HTR-8/SVneo (cell line): Measurements from ENCODE around the gene FGD5.

Source experiments
- DNase-seq: peaks from one replicate; pipeline ENCODE4 v3.0.0; 2011; ENCODE audit warnings: low spot score, mixed read lengths; ENCODE audit not compliant: insufficient read length
- FAIRE-seq: peaks from 2 replicates; lab custom pipeline; 2011; peaks lifted over from hg19 to GRCh38; lab: Jason Lieb, UNC

The FGD5 gene

GRCh38 chr3:14818804-14819500 lies at the start of gene FGD5:
TSS of gene FGD5 (plus strand) at chr3:14818962. CDS start at chr3:14819072, 110 bp downstream.
- DNase-seq: no peak
- FAIRE-seq: no peak

DNA sequence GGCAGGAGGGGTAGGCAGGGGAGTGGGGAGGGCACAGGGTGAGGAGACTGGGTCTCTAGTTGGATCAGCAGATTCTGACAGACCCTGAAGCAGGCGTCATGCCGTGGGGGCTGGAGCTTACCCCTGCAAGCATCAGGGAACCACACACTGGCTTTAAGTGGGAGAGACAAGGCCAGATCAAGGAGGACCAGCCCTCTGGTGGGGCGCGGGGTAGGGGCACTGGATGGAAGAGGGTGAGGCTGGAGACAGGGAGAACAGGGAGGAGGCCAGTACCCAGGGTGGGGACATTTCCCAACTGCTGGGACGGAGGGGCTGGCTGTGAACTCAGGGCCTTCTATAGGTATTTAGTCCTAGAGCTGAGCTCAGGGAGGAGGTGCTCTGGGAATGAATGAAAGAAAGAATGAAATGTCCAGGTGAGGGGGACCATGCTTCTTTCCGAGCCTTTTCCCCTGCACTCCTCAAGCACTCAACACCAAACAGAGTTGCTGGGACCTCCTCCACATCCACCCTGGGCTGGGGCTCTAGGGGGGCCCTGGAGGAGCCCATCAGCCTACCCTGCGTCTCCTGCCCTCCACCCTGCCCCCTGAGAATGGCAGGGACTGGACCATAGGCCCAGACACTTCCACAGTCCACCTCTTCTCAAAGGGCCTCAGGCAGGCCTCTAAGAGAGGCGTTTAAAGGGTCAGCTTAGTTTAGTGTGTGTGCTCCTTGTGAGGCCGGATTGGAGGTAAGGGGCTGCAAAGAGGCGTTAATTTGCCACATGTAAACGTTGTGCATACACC lies 49.0 kb upstream of the FGD5 start:
- DNase-seq: no peak
- FAIRE-seq: no peak

DNA sequence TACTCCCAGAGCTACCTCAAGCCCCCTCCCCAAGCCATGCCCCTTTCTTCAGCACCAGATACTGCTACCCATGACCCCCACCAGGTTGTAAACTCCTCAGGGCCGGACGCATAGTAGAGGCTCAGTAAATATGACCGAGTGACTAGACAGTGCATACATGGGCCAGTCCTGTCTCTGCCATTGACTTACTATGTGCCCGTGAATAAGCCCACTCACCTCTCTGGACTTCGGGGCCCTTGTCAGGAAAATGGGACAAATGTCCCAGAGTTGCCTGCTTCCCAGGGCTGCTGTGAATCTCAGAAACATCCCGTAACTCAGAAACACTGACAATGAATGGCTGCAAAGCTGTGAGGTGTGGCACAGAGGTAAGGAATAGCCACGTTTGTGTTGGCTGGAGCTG lies 48.2 kb upstream of the FGD5 start:
- DNase-seq: no peak
- no peak for FAIRE-seq

DNA sequence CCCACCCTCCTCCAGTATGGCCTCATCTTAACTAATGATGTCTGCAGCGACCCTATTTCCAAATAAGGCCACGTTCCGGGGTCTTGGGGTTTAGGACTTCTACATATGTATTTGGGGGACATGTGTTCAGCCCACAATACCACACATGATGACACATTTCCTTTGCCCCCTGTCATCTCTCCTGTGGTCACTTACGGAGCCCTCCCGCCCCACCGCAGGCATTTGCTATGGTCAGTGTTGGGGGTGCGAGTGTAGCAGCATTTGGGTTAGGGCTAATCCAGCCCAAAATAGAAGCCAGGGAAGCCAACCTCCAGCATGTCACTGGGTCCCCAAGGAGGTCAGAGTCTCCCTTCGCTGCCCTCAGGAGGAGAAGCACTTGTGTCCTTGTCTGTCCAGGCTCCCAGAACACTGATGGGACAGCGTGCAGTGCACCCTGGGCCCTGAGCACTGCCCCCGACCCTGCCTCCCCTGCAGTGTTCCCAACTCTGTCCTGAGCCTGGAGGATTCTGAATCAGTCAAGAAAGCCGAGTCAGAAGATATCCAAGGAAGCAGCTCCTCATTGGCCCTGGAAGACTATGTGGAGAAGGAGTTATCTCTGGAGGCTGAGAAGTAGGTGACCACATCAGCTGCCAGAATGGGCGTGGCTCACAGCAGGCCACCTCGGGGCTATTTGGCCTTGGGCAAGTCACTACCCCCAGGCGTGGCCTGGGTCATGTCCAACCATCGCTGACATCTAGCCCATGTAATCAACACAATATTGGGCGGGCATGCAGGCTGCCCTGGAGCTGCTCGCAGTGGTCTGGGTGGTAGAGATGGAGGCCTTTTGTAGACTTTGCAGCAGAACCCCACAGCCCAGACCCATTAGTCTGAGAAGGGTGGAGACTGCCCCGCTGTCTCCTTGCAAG lies 46.9 kb upstream of the FGD5 start:
- DNase-seq (no peak), FAIRE-seq (no peak)

GRCh38 chr3:14772533-14773138 lies 46.1 kb upstream of the FGD5 start:
- no peak for FAIRE-seq
- no peak for DNase-seq

- FAIRE-seq: no peak
- DNase-seq: no peak
Measured at GRCh38 chr3:14773281-14773680, 45.5 kb upstream of the FGD5 start.

DNA sequence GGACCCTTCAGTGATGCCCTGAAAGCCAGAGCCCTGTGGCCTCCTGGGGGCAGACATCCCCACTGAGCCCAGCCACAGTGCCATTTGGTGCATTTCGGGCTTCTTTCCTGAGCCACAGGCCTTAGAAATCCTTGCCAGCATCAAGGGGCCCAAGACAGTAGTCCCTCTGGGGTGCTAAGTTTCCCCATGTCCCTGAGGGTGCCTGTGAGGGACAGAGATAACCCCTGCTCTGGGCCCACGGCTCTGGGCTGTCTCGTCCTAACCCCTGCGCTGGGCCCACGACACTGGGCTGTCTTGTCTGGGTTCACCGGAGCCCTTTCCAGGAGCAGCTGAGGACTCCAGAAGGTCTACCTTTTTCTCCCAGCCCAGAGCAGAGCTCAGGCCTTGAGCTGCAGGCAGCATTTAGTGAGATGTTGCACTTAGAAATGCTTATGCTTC lies 45.1 kb upstream of the FGD5 start:
- no peak for FAIRE-seq
- no peak for DNase-seq

DNA sequence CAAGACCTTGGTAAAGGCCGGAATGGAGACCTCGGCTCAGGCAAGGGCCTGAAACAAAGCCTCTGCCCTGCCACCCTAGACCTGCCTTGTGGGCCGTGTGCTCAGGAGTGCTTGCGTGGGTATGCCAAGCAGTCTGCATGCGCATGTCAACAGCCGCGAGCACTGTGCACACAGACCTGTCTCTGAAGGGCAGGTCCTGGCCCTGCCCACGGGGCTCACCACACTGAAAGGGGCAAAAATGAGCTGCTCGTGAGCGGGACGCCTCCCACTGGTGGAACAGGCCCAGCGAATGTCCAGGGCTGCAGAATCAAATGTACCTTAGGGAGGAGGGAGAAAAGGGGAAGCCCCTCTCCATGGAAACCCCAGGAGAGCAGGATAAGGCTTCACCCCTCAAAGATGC lies 44.3 kb upstream of the FGD5 start:
- FAIRE-seq: no peak
- DNase-seq: no peak

DNA sequence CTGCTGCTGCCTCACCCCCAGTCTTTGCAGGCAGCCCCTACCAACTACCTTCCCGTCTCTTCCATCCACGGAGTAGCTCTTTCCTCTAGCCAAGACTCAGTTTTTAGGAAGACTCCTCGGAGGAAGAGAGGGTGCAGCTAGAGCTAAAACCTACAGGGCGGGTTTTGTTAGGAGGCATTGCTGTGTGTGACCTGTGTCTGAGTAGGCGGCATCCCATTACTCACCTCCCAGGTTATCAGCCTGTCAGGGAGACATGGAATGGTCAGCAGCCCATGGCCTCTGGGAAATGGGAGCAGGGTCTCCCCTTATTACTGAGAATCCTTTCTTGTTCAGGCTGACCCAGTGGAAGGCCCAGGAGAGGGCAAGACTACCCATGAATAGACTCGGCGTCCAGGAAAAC lies 43.8 kb upstream of the FGD5 start:
- DNase-seq (no peak), FAIRE-seq (no peak)

DNA sequence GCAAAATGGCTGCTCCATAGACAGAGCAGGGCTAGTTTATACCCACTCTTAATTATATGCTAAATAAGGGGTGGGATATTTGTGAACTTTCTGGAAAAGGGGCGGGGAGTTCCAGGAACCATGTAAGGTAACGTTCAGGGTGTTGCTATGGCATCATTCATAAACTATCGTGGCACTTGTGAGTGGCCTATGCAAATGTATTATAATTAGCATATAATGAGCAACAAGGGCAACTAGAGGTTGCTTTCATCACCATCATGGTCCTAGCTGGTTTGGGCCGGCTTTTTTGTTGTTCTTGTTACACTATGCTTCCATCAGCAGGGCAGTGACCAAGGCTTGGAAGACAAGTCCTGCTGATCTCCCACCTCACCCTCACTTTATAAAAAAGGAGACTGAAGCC lies 43.2 kb upstream of the FGD5 start:
- FAIRE-seq: no peak
- DNase-seq: no peak

DNA sequence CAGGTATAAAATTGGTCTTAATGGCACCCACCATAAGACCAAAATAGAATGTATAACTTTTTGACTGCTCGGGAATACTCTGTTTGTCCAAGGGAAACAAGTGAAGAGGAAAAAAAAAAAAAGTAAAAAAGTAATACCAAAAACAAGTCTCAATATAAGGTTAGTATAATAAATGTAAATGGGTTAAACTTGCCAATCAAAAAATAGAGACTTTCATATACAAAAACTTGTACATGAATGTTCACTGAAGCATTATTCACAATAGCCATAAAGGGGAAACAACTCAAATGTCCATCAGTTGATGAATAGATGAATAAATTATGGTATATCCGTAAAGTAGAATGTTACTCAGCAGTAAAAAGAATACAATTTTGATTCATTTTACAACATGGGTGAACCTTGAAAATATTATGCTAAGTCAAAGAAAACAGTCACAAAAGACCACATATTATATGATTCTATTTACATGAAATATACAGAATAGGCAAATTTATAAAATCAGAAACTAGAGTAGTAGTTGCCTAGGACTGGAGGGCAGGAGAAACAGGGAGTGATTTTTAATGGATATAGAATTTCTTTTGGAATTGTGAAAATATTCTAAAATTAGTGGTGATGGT lies 39.6 kb upstream of the FGD5 start:
- DNase-seq (no peak), FAIRE-seq (no peak)

GRCh38 chr3:14780927-14781507 lies 37.7 kb upstream of the FGD5 start:
- FAIRE-seq: no peak
- peak; percentile 58 for DNase-seq

- FAIRE-seq: no peak
- DNase-seq: no peak
Measured at GRCh38 chr3:14783480-14784086, 35.2 kb upstream of the FGD5 start.

- no peak for DNase-seq
- no peak for FAIRE-seq
Measured at GRCh38 chr3:14784087-14784681, 34.6 kb upstream of the FGD5 start.

- FAIRE-seq: no peak
- DNase-seq: no peak
Measured at GRCh38 chr3:14785207-14786155, 33.3 kb upstream of the FGD5 start.

- DNase-seq (no peak), FAIRE-seq (no peak)
Measured at GRCh38 chr3:14786369-14786768, 32.4 kb upstream of the FGD5 start.

GRCh38 chr3:14787630-14788029 lies 31.1 kb upstream of the FGD5 start:
- FAIRE-seq (no peak), DNase-seq (no peak)

- FAIRE-seq (no peak), DNase-seq (no peak)
Measured at GRCh38 chr3:14788644-14789043, 30.1 kb upstream of the FGD5 start.
